Activated CD4-positive, alpha-beta T cell treated with anti-CD3 and anti-CD28 coated beads for 1 hour (primary cell): ENCODE data around the gene BRD3.

Experiments used
- DNase-seq: peaks from one replicate; pipeline ENCODE4 v3.0.0-alpha.2; 2020

Gene BRD3

GRCh38 chr9:134066526-134066912, 1.3 kb downstream of the BRD3 start:
- no peak for DNase-seq

- peak; percentile 29 for DNase-seq
These were observed 2.0 kb downstream of the BRD3 start for GRCh38 chr9:134065612-134066419.

- no peak for DNase-seq
These were observed 3.1 kb downstream of the BRD3 start for GRCh38 chr9:134064711-134065110.

GRCh38 chr9:134063571-134064450, 4.0 kb downstream of the BRD3 start:
- DNase-seq = no peak

- no peak for DNase-seq
These were observed 4.7 kb downstream of the BRD3 start for GRCh38 chr9:134063088-134063570.

- no peak for DNase-seq
These were observed 5.3 kb downstream of the BRD3 start for GRCh38 chr9:134062461-134063087.

- no peak for DNase-seq
These were observed 6.0 kb downstream of the BRD3 start for GRCh38 chr9:134061688-134062371.

- no peak for DNase-seq
These were observed 6.7 kb downstream of the BRD3 start for GRCh38 chr9:134061019-134061687.

GRCh38 chr9:134060546-134060945, 7.3 kb downstream of the BRD3 start:
- no peak for DNase-seq

- DNase-seq = no peak
These were observed 8.0 kb downstream of the BRD3 start for GRCh38 chr9:134059661-134060395.

- no peak for DNase-seq
These were observed 8.6 kb downstream of the BRD3 start for GRCh38 chr9:134059188-134059641.

- no peak for DNase-seq
These were observed 9.1 kb downstream of the BRD3 start for GRCh38 chr9:134058716-134059115.

- DNase-seq = no peak
These were observed 9.8 kb downstream of the BRD3 start for GRCh38 chr9:134057751-134058701.

- DNase-seq = no peak
These were observed 10.5 kb downstream of the BRD3 start for GRCh38 chr9:134057307-134057657.

- no peak for DNase-seq
These were observed 11.1 kb downstream of the BRD3 start for GRCh38 chr9:134056483-134057306.

GRCh38 chr9:134055981-134056461, 11.8 kb downstream of the BRD3 start:
- no peak for DNase-seq

GRCh38 chr9:134054891-134055811, 12.7 kb downstream of the BRD3 start:
- DNase-seq = no peak
